DND-41 (cell line): ENCODE results near the gene HOXC5.
A peak's percentile ranks its signal among the peaks of the same experiment; 100 is the strongest.

Experiments
- ATAC-seq: fragments of 200-7000 bp; cut with Tn5 transposase; 3 replicates; pipeline ENCODE4 v1.9.1; 2021; ENCODE audit warnings: low read depth; ENCODE audit not compliant: insufficient read depth
- DNase-seq: peaks from one replicate; pipeline ENCODE4 v3.0.0-alpha.2; 2020
- H2AFZ ChIP-seq: 2 replicates; pipeline ENCODE4 v1.6.0; 2012; ENCODE audit warnings: low read depth, low read length
- H3K27ac ChIP-seq: 2 replicates; pipeline ENCODE4 v1.5.1; 2012; ENCODE audit warnings: low read length, inconsistent platforms
- H3K27me3 ChIP-seq: fragments of 200-600 bp; sonication (generic); 2 replicates; pipeline ENCODE4 v1.6.0; 2012; ENCODE audit warnings: low read length, mild to moderate bottlenecking, inconsistent platforms; ENCODE audit not compliant: insufficient read depth, poor library complexity
- H3K36me3 ChIP-seq: 2 replicates; pipeline ENCODE4 v1.5.1; 2012; ENCODE audit warnings: low read length, inconsistent platforms; ENCODE audit not compliant: insufficient read depth
- H3K4me1 ChIP-seq: 2 replicates; pipeline ENCODE4 v1.5.1; 2012; ENCODE audit warnings: mild to moderate bottlenecking, low read length; ENCODE audit not compliant: insufficient read depth
- H3K4me2 ChIP-seq: 2 replicates; pipeline ENCODE4 v1.6.0; 2012; ENCODE audit warnings: mild to moderate bottlenecking, moderate library complexity, low read length, inconsistent platforms; ENCODE audit not compliant: insufficient read depth
- H3K4me3 ChIP-seq, 2 experiments: fragments of 200-600 bp in 1 of 2; shearing (Covaris generic) in 1 of 2; 2 replicates each; pipeline ENCODE4 v1.5.1; 2012 to 2016; ENCODE audit warnings: inconsistent platforms in 2 of 2, low read length in 2 of 2, mild to moderate bottlenecking in 2 of 2, low read depth in 1 of 2, moderate library complexity in 1 of 2
- H3K79me2 ChIP-seq: 2 replicates; pipeline ENCODE4 v1.6.0; 2012; ENCODE audit warnings: low read length, inconsistent platforms; ENCODE audit not compliant: insufficient read depth
- H3K9ac ChIP-seq: 2 replicates; pipeline ENCODE4 v1.6.0; 2012; ENCODE audit warnings: low read depth, mild to moderate bottlenecking, inconsistent platforms, low read length, moderate library complexity
- H3K9me3 ChIP-seq: 2 replicates; pipeline ENCODE4 v1.5.1; 2012; ENCODE audit warnings: low read length, moderate library complexity, mild to moderate bottlenecking, inconsistent platforms; ENCODE audit not compliant: insufficient read depth, severe bottlenecking
- H4K20me1 ChIP-seq: 2 replicates; pipeline ENCODE4 v1.6.0; 2012; ENCODE audit warnings: low read length; ENCODE audit not compliant: insufficient read depth
- CTCF ChIP-seq: IDR thresholded peaks from 2 replicates; pipeline ENCODE4 v1.5.1; 2012; ENCODE audit warnings: borderline replicate concordance, low read length, moderate library complexity, mild to moderate bottlenecking; ENCODE audit not compliant: poor library complexity, severe bottlenecking; ENCODE audit errors: extremely low read depth
- EZH2 ChIP-seq: IDR thresholded peaks from 3 replicates; pipeline ENCODE4 v1.6.1; 2012; ENCODE audit warnings: borderline replicate concordance, low read depth, mild to moderate bottlenecking, moderate library complexity, low read length, inconsistent platforms; ENCODE audit not compliant: severe bottlenecking

Gene HOXC5

GRCh38 chr12:54012631-54013409 is 20.0 kb upstream of the HOXC5 start:
- TF ChIP-seq CTCF, result peak; percentile 41
- TF ChIP-seq EZH2, result no peak
- H3K27ac ChIP-seq, result no peak overlapping the region
- H3K4me1 ChIP-seq, result peaks cover 8% of the 10 kb centered on the region
- H3K9me3 ChIP-seq, result no peaks in the 10 kb centered on the region
- no peak overlapping the region for H3K4me2 ChIP-seq
- no peaks in the 10 kb centered on the region for H3K79me2 ChIP-seq
- no peak overlapping the region for H3K9ac ChIP-seq
- no peak overlapping the region for H2AFZ ChIP-seq
- H3K36me3 ChIP-seq, result no peaks in the 10 kb centered on the region
- H3K4me3 ChIP-seq, result no peak overlapping the region
- no peak for ATAC-seq
- H3K27me3 ChIP-seq, result peaks cover 71% of the 10 kb centered on the region
- no peaks in the 10 kb centered on the region for H4K20me1 ChIP-seq
- no peak for DNase-seq

GRCh38 chr12:54014377-54015017 is 18.4 kb upstream of the HOXC5 start:
- TF ChIP-seq EZH2 (no peak), CTCF (no peak)
- no peaks in the 10 kb centered on the region for H4K20me1 ChIP-seq
- no peak overlapping the region for H3K27ac ChIP-seq
- DNase-seq (no peak), ATAC-seq (no peak)
- H3K79me2 ChIP-seq, result 0 out of 2 replicates have a peak, but pooled peaks cover 3% of the 10 kb centered on the region
- no peak overlapping the region for H3K4me2 ChIP-seq
- H3K36me3 ChIP-seq, result no peaks in the 10 kb centered on the region
- no peaks in the 10 kb centered on the region for H3K9me3 ChIP-seq
- peaks cover 61% of the 10 kb centered on the region for H3K27me3 ChIP-seq
- no peak overlapping the region for H2AFZ ChIP-seq
- H3K4me1 ChIP-seq, result peaks cover 17% of the 10 kb centered on the region
- H3K4me3 ChIP-seq, result no peak overlapping the region
- no peak overlapping the region for H3K9ac ChIP-seq

GRCh38 chr12:54015018-54015931 is 17.6 kb upstream of the HOXC5 start:
- ATAC-seq, result no peak
- DNase-seq, result no peak
- H3K27ac ChIP-seq, result no peak overlapping the region
- no peaks in the 10 kb centered on the region for H4K20me1 ChIP-seq
- peaks cover 54% of the 10 kb centered on the region for H3K27me3 ChIP-seq
- H3K4me2 ChIP-seq, result no peak overlapping the region
- no peaks in the 10 kb centered on the region for H3K36me3 ChIP-seq
- no peak overlapping the region for H2AFZ ChIP-seq
- TF ChIP-seq CTCF (no peak), EZH2 (no peak)
- H3K79me2 ChIP-seq, result 0 out of 2 replicates have a peak, but pooled peaks cover 3% of the 10 kb centered on the region
- H3K4me3 ChIP-seq, result no peak overlapping the region
- no peaks in the 10 kb centered on the region for H3K9me3 ChIP-seq
- peaks cover 17% of the 10 kb centered on the region for H3K4me1 ChIP-seq
- no peak overlapping the region for H3K9ac ChIP-seq
